ENCODE data around the gene CCSAP.
"Not testable (repeated sequence)": the region's sequence is repeated elsewhere in the genome, so short reads cannot be mapped to it uniquely, and the experiment has no call there.

CCSAP gene

GRCh38 chr1:229325853-229326487 is 16.9 kb downstream of the CCSAP start:
- no peak for DNase-seq (ENCODE audit: low read depth, low spot score)

- no peak for DNase-seq (ENCODE audit: low read depth, low spot score)
Measured at GRCh38 chr1:229325401-229325800, 17.4 kb downstream of the CCSAP start.

GRCh38 chr1:229323885-229324553 is 18.8 kb downstream of the CCSAP start:
- no peak for DNase-seq (ENCODE audit: low read depth, low spot score)

GRCh38 chr1:229323201-229323600 is 19.6 kb downstream of the CCSAP start:
- DNase-seq (ENCODE audit: low read depth, low spot score): no peak

GRCh38 chr1:229319487-229319886 is 23.4 kb downstream of the CCSAP start:
- no peak for DNase-seq (ENCODE audit: low read depth, low spot score)

- DNase-seq (ENCODE audit: low read depth, low spot score): peak; percentile 79
Measured at GRCh38 chr1:229318056-229318455, 24.8 kb downstream of the CCSAP start.

- DNase-seq (ENCODE audit: low read depth, low spot score): no peak
Measured at GRCh38 chr1:229316166-229316565, 26.7 kb downstream of the CCSAP start.

GRCh38 chr1:229310833-229311232 is 32.0 kb downstream of the CCSAP start:
- peak; percentile 26 for DNase-seq (ENCODE audit: low read depth, low spot score)

- no peak for DNase-seq (ENCODE audit: low read depth, low spot score)
Measured at GRCh38 chr1:229309684-229310083, 33.2 kb downstream of the CCSAP start.

GRCh38 chr1:229309074-229309473 is 33.8 kb downstream of the CCSAP start:
- no peak for DNase-seq (ENCODE audit: low read depth, low spot score)

GRCh38 chr1:229305392-229305791 is 37.5 kb downstream of the CCSAP start:
- no peak for DNase-seq (ENCODE audit: low read depth, low spot score)

- DNase-seq (ENCODE audit: low read depth, low spot score): no peak
Measured at GRCh38 chr1:229303855-229304254, 39.0 kb downstream of the CCSAP start.

- DNase-seq (ENCODE audit: low read depth, low spot score): no peak
Measured at GRCh38 chr1:229302740-229303139, 40.1 kb downstream of the CCSAP start.

- DNase-seq (ENCODE audit: low read depth, low spot score): no peak
Measured at GRCh38 chr1:229300099-229300757, 42.6 kb downstream of the CCSAP start.

- no peak for DNase-seq (ENCODE audit: low read depth, low spot score)
Measured at GRCh38 chr1:229298887-229299503, 43.9 kb downstream of the CCSAP start.

GRCh38 chr1:229298420-229298819 is 44.4 kb downstream of the CCSAP start:
- DNase-seq (ENCODE audit: low read depth, low spot score): no peak

- DNase-seq (ENCODE audit: low read depth, low spot score): no peak
Measured at GRCh38 chr1:229297746-229298145, 45.1 kb downstream of the CCSAP start.

GRCh38 chr1:229296541-229296941 is 46.3 kb downstream of the CCSAP start:
- DNase-seq (ENCODE audit: low read depth, low spot score): peak; percentile 51

- DNase-seq (ENCODE audit: low read depth, low spot score): no peak
Measured at GRCh38 chr1:229295745-229296144, 47.1 kb downstream of the CCSAP start.

- DNase-seq (ENCODE audit: low read depth, low spot score): no peak
Measured at GRCh38 chr1:229293528-229294204, 49.2 kb downstream of the CCSAP start.

GRCh38 chr1:229291686-229292085 is 51.2 kb downstream of the CCSAP start:
- not testable (repeated sequence) for DNase-seq (ENCODE audit: low read depth, low spot score)

- no peak for DNase-seq (ENCODE audit: low read depth, low spot score)
Measured at GRCh38 chr1:229288516-229288915, 54.3 kb downstream of the CCSAP start.
